Posterior cingulate gyrus (tissue), 11 donors: Measurements from ENCODE around the gene WARS2.

ENCODE experiments used
- DNase-seq, 10 donors: peaks; one replicate each; pipeline versions ENCODE4 v3.0.0 to v3.0.0-alpha.2; 2020 to 2021; ENCODE audit warnings: mixed read lengths in 3 of 10
- intact Hi-C: fragments of 100-400 bp; cut with DNase I; formaldehyde crosslinking; loops from one replicate; pipeline ENCODE4 v1.15.1; 2023

The WARS2 gene

GRCh38 chr1:119038363-119038762, 102.1 kb downstream of the WARS2 start:
- no peak for DNase-seq
- intact Hi-C loops: no loop called here

DNA sequence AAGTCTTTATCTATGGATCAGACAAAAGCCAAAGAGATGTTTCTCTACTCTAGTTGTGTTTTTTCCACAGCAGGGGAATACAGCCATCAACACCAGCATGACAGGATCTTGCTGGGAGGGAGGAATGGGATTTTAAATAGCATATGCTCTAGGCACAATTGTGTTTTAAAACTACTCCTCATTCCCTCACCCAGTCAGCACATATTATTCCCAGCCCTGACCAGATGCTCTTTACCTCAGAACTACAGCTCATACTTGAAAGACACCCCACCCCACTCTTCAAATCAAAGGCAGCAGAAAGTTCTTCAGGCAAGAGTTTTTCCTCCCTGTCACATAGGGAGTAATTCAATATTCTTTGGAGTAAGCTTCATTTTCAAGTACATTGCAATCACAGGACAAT, 106.1 kb downstream of the WARS2 start:
- no peak for DNase-seq
- intact Hi-C loops: no loop called here

- intact Hi-C loops: no loop called here
- DNase-seq: no peak
Measured at GRCh38 chr1:119032986-119033385, 107.5 kb downstream of the WARS2 start.

DNA sequence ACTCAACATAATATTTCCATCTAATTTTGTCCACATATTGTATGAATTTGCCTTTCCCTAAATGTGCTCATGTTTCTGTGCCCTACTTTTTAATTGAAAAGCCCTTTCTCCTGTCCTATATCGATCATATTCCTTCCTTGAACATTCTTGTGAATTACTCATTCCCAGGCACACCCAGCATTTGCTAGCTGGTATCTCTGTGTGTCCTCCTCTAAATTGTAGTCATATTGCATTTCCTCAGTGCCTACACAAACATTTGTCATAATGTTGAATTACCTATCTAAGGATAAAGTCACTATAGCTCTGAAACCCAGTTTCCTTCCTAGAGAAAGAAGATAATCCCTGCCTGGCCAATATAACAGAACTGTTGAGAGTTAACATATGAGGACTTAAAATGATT, 112.7 kb downstream of the WARS2 start:
- intact Hi-C loops: no loop called here
- no peak for DNase-seq

DNA sequence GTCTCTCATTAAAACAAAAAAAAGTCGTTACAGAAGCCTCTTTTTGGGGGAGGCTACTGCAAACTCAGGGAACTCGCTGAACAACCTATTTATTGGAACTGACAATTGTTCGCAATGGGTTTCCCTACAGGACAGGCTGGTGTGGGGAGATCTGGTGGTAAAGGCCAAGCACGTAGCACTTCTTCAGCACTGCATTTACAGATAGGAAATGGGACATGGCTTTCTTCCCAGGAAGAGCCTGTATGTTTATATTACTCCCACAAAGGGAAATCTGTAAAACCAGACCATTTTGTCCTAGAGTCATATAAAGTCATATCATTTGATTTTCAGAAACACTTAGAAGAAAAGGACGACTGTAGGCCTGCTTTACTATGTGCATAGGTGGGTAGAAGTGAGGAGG, 113.5 kb downstream of the WARS2 start:
- no peak for DNase-seq
- intact Hi-C loops: no loop called here

DNA sequence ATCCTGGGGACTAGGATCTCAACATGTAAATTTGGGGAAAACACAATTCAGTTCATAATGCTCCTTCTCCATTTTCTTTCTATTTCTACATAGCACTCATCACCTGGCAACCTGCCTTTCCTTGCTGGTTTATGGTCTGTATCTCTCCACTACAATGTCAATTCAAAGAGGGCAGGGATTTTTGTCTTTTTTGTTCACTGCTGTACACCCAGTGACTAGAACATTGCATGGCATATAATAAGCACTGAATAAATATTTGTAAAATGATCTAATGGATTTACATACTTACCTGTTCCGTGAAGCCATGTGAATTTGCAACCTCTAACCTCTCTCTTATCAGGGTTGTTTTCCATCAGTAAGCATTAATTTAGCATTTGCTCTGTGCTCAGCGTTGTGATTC, 124.9 kb downstream of the WARS2 start:
- DNase-seq: no peak
- intact Hi-C loops: no loop called here

DNA sequence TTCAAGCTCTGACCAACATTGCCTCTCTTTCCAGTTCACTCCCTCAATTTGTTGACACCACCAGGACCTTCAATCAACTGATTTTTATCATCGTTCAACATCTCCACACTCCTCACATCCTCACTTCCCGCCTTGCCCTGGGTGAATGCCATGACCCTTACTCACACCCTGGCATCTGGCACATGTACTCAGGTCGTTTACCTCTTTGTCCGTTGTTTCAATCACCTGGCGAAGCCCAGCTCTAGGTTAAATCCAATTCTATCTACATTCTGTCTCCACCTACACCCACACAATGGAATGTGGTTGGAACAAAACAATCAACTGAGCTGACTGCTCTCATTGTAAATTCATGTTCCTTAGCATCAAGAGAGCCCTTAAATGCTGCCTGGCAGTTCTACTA, 128.1 kb downstream of the WARS2 start:
- intact Hi-C loops: no loop called here

DNA sequence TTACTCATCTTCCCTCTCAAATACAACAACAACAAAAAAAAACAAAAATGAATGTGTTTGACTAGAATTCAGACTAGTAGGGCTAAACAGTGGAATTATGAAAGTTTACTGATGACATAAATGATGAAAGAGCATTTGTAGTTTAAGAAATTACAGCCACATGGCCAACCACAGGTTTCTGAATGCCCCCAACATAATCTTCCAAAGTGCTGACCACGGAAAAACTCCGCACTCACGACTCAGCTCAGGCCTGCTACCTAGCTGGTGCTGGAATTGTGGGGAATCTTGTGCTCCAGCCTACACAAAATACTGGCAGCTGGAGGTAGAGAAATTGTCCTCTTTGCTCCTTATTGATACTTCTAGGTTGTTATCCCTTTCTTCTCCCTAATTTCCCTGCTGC, 128.7 kb downstream of the WARS2 start:
- no peak for DNase-seq
- intact Hi-C loops: no loop called here

More for the DNA sequence above, 128.1 kb downstream of the WARS2 start:
- no peak for DNase-seq

DNA sequence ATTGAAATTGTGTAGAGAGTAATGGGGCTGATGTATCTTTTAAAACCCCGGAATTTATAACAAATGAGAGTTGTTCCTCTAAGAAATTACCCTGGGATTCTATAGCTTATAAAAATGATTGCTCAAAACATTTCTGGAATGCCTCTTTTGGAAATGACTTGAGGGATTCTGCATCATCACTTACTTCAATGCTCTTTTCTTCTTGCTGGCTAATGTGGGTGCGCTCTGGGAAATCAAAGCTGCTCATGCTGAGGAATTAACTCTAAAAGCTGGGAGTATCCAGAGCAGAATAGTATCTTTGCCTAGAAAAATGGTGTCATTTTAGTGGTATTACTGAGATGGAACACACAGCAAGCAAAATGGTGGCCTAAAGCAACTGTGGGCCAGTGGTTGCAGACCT, 129.3 kb downstream of the WARS2 start:
- intact Hi-C loops: no loop called here
- DNase-seq: no peak

DNA sequence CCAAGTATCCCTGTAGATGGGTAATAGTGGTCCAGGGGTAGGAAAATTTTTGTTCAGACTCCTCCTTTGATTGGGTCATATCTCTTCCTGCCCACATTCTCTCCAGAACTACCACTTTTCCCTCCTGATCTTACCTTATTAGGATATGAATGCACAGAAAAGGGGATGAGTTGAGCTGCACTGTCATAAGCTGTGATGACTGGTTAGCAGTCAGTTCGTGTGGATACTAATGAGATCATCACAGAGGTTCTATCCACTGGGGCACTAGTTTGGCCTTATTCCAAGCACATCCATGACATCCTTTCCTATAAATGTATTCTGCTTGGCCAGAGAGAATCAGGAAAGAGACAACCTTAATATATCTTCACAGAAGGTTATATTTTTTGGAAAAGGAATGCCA, 130.3 kb downstream of the WARS2 start:
- intact Hi-C loops: no loop called here

DNA sequence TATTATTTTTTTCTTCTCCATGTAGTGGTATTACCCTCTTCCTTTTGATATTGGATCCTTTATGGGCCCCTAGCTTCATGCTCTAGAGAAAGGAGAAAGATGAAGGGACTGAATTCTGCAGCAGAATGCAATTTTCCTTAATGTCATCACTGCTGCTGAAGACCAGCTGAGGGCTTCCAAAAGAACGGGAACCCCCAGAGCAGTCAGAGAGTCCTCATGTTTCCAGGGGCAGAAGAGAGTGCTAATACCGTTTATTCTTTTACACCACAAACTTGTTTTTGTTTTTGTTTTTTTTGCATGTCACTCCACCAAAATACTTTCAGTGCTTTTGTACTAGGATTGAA, 131.2 kb downstream of the WARS2 start:
- intact Hi-C loops: loop anchor here (1.0 kb wide), 1 partner anchor 858 kb away; no protein-coding TSS in a partner anchor
- no peak for DNase-seq

More for the DNA sequence above, 130.3 kb downstream of the WARS2 start:
- DNase-seq: no peak

DNA sequence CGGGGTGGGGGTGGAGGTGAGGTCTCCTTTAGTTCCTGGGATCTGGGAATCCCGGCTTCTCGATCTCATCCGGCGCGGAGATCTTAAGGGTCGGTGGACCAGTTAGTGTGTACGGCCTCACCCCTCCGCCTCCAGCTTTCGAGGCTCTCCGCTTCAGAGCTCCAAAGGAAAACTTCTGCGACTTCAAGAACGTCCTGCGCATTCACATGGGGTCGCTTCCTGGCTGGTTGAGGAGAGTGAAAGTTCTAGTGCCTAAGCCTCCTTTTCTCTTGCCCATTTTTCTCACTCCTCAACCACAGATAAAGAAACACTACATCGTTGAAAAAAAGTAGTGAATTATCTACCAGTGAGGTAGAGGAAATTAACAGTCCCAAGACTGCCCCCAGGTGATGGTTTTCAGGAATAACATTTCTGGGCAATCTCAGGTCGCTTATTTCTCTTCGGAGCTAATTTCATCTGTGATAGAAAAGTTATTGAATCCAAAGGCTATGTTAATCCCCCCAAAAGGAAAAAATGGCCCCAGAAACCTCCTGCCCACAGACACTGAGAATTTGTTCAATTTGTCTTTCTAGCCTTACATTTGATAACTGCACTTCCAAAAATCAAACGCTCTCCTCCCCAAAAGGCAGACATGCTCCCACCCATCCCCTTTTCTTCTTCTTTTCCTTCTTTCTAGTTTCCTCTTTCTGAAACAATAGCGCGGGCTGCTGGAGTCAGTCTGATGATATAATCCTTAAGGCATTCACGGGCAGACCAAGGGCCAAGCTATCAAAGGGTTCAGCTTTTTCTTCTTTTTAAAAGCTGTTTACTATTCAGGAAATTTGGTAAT, 131.8 kb downstream of the WARS2 start:
- DNase-seq: peak in 1 of 10 donors; percentile 55
- intact Hi-C loops: loop anchor here (1.0 kb wide), 1 partner anchor 857 kb away; no protein-coding TSS in a partner anchor

DNA sequence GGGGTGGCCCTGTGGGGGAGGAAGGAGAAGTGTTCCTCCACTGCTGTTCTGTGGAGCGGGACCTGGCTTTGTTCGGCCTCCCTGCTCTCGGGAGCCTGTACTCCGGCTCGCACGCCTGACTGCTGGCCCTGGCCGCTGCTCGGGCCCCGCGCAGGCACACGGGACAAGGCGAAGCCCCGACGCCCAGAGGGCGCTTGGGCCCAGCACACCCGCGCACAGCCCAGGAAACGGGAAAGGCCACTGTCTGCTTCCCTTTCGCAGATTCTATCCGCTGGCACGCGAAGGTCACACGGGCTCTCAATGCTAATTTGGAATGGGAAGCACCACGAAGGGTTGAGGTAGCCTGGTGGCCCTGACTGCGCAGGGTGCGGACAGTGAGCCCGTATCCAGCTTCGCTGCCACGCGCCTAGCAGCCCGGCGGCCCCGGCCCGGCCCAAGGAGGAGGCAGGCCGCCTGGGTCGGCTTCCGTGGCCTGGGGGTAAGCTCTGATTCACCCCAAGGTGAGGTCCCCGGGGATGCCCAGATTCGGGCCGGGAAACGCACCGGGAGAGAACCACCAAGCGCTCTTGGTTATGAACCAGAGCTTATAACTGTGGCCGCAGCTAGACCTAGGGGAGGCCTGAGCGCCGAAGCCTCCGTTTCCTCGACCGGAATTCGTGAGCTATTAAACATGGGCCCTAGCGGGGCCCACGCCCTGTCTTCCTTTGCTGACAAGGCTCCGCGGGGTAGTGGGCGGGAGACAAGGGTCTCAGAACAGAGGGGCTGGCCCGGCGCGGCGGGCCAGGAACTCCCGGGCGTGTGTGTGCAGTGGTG, 132.6 kb downstream of the WARS2 start:
- peak in 1 of 10 donors; percentile 80 for DNase-seq
- intact Hi-C loops: no loop called here

DNA sequence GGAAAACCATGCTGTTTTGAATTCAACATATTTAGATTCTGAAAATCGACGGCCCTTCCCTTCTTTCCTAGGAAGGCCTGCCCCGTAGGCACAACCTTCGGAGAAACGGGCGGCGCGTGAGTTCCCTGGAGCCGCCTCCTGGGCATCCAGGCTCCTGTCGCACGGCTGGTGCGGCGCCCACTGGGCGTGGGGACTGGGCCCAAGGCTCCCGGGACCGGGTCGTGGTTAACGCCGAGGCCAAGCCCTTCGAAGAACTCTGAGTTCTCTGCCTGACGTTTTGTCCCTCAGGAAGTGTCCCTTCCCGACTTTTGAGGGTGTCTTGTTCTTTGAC, 133.1 kb downstream of the WARS2 start:
- intact Hi-C loops: no loop called here
- no peak for DNase-seq

GRCh38 chr1:119006406-119007279, 133.8 kb downstream of the WARS2 start:
- intact Hi-C loops: no loop called here
- DNase-seq: peak in 1 of 10 donors; percentile 74

- no peak for DNase-seq
- intact Hi-C loops: no loop called here
Measured at GRCh38 chr1:119005724-119006405, 134.6 kb downstream of the WARS2 start.

GRCh38 chr1:119004781-119005180, 135.7 kb downstream of the WARS2 start:
- intact Hi-C loops: no loop called here
- no peak for DNase-seq

GRCh38 chr1:119004129-119004527, 136.3 kb downstream of the WARS2 start:
- no peak for DNase-seq
- intact Hi-C loops: no loop called here

GRCh38 chr1:119003413-119004128, 136.9 kb downstream of the WARS2 start:
- peak in 1 of 10 donors; percentile 55 for DNase-seq
- intact Hi-C loops: no loop called here
